Stimulated activated naive B cell treated with anti-CD40 and anti-IgM and Interleukin-4, amounts not matched to agents 10 μg/mL and 1 μg/mL and 100 μg/mL, for 72 hours (primary cell): Measurements from ENCODE around the gene MYL10.
"Not testable (repeated sequence)": the region's sequence is repeated elsewhere in the genome, so short reads cannot be mapped to it uniquely, and the experiment has no call there.

ENCODE experiments used
- ATAC-seq, 2 donors: fragments of 150-1000 bp; cut with Tn5 transposase; replicated peaks; 2 replicates each; pipeline ENCODE4 v1.10.0; 2021; ENCODE audit warnings: moderate library complexity in 1 of 2
- DNase-seq: peaks from one replicate; pipeline ENCODE4 v3.0.0; 2021
- H3K27ac Mint-ChIP-seq: one replicate; pipeline ENCODE4 v1.8.0; 2022; ENCODE audit warnings: mild to moderate bottlenecking, mixed read lengths
- H3K27me3 Mint-ChIP-seq, 2 donors: one replicate each; pipeline ENCODE4 v1.8.0; 2022; ENCODE audit warnings: mixed read lengths in 2 of 2
- H3K36me3 Mint-ChIP-seq, 2 donors: one replicate each; pipeline ENCODE4 v1.8.0; 2022; ENCODE audit warnings: mixed read lengths in 2 of 2, mild to moderate bottlenecking in 1 of 2
- H3K4me1 Mint-ChIP-seq, 2 donors: one replicate each; pipeline ENCODE4 v1.8.0; 2022; ENCODE audit warnings: mixed read lengths in 2 of 2, mild to moderate bottlenecking in 1 of 2
- H3K4me3 Mint-ChIP-seq, 2 donors: one replicate each; pipeline ENCODE4 v1.8.0; 2022; ENCODE audit warnings: mild to moderate bottlenecking in 2 of 2, mixed read lengths in 2 of 2, moderate library complexity in 1 of 2
- H3K9me3 Mint-ChIP-seq, 2 donors: one replicate each; pipeline ENCODE4 v1.8.0; 2022; ENCODE audit warnings: mixed read lengths in 2 of 2, mild to moderate bottlenecking in 1 of 2

The MYL10 gene

GRCh38 chr7:101666741-101667140 is 37.6 kb upstream of the MYL10 start:
- no peak overlapping the region for H3K4me3 Mint-ChIP-seq
- H3K9me3 Mint-ChIP-seq: peaks cover 7 to 13% of the 10 kb centered on the region in 2 donors
- H3K4me1 Mint-ChIP-seq: no peaks in the 10 kb centered on the region
- DNase-seq (no peak), ATAC-seq (no peak)
- peaks cover 15 to 22% of the 10 kb centered on the region in 2 donors for H3K27me3 Mint-ChIP-seq
- H3K27ac Mint-ChIP-seq: no peak overlapping the region
- peaks cover 3 to 7% of the 10 kb centered on the region in 2 donors for H3K36me3 Mint-ChIP-seq

- Mint-ChIP-seq H3K4me1 (no peaks in the 10 kb centered on the region), H3K27me3 (peaks cover 15 to 22% of the 10 kb centered on the region in 2 donors), H3K27ac (no peak overlapping the region), H3K9me3 (peaks cover 7 to 13% of the 10 kb centered on the region in 2 donors), H3K4me3 (no peak overlapping the region), H3K36me3 (peaks cover 3 to 7% of the 10 kb centered on the region in 2 donors)
- DNase-seq (no peak), ATAC-seq (no peak)
Observed at GRCh38 chr7:101666293-101666692, 37.2 kb upstream of the MYL10 start.

DNA sequence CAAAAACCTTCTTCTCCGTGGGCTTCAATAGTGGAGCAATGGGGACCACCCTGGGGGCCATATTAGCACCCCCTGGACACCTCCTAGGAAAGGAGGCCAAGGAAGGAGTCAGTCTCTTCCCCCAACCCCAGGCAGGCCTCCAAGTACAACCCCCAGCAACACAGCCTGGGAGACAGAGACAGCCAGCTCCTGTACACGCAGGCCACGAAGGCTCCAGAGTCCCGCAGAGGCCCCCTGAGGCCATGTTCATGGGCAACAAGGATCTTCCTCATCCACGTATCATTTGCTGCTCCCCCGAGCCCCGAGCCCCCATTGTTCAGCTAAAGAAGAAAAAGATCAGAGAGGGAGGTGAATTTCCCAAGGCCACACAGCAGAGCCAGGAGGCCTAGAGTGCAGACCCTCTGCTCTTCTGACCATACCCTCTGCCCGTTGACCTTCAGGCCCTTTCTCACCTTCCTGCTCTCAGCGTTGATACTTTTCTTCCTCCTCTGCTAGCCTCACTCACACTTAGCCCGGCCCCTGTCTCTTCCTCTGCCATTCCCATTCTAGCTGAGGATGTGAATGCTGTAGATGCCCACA is 35.9 kb upstream of the MYL10 start:
- ATAC-seq (no peak), DNase-seq (no peak)
- Mint-ChIP-seq H3K36me3 (peaks cover 3 to 7% of the 10 kb centered on the region in 2 donors), H3K27ac (no peak overlapping the region), H3K9me3 (peaks cover 7 to 13% of the 10 kb centered on the region in 2 donors), H3K4me1 (no peaks in the 10 kb centered on the region), H3K27me3 (peaks cover 15 to 26% of the 10 kb centered on the region in 2 donors), H3K4me3 (no peak overlapping the region)

DNA sequence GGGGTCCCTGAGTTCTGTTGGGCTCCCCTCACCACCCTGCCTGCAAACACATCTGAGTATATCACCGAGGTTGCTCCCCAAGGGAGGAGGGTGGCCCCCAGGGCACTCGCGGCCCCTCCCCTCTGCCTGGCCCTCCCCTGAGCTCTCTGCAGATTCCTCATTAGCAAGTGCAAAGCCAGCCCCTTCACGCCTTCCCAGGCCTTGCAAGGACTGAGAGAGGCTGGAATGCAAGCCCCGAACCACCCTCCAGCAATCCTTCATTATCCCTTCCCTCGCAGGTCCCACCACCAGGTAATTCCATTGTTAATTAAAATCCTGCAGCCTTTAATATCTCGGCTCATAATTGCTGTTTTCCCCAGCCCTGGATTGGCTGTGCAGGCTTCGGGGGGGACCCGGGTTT is 35.3 kb upstream of the MYL10 start:
- Mint-ChIP-seq H3K9me3 (peaks cover 7 to 13% of the 10 kb centered on the region in 2 donors), H3K4me1 (no peaks in the 10 kb centered on the region), H3K27me3 (peaks cover 15 to 26% of the 10 kb centered on the region in 2 donors), H3K36me3 (peaks cover 3 to 7% of the 10 kb centered on the region in 2 donors), H3K4me3 (no peak overlapping the region), H3K27ac (no peak overlapping the region)
- no peak for ATAC-seq
- DNase-seq: no peak

- Mint-ChIP-seq H3K4me1 (no peaks in the 10 kb centered on the region), H3K9me3 (peaks cover 7 to 13% of the 10 kb centered on the region in 2 donors), H3K4me3 (no peak overlapping the region), H3K27ac (no peak overlapping the region), H3K36me3 (peaks cover 3 to 7% of the 10 kb centered on the region in 2 donors), H3K27me3 (peaks cover 13 to 24% of the 10 kb centered on the region in 2 donors)
- DNase-seq (no peak), ATAC-seq (no peak)
Observed at GRCh38 chr7:101663747-101664146, 34.7 kb upstream of the MYL10 start.

DNA sequence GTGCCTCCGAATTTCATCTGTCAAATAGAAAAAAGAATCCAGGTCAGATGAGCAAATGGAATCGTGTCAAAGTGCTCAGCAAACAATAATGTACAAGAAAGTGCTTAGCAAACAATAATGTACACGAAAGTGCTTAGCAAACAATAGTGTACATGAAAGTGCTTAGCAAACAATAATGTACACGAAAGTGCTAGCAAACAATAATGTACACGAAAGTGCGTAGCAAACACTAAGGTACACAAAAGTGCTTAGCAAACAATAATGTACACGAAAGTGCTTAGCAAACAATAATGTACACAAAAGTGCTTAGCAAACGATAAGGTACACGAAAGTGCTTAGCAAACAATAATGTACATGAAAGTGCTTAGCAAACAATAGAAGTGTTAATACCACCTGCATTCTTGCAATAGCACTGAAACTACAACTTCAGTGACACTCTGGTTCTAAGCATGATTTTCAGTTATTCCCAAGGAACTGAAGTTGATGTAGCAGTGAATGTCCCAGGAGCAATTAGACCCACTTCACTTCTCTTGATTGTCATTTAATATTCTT is 33.4 kb upstream of the MYL10 start:
- no peak for ATAC-seq
- H3K27me3 Mint-ChIP-seq: peaks cover 13 to 19% of the 10 kb centered on the region in 2 donors
- no peak for DNase-seq
- H3K4me3 Mint-ChIP-seq: no peak overlapping the region
- peaks cover 3 to 7% of the 10 kb centered on the region in 2 donors for H3K36me3 Mint-ChIP-seq
- peaks cover 3 to 10% of the 10 kb centered on the region in 2 donors for H3K9me3 Mint-ChIP-seq
- no peak overlapping the region for H3K27ac Mint-ChIP-seq
- no peaks in the 10 kb centered on the region for H3K4me1 Mint-ChIP-seq

GRCh38 chr7:101659706-101660105 is 30.6 kb upstream of the MYL10 start:
- Mint-ChIP-seq H3K4me1 (no peaks in the 10 kb centered on the region), H3K27me3 (peaks cover 16 to 32% of the 10 kb centered on the region in 2 donors), H3K4me3 (no peak overlapping the region), H3K27ac (no peak overlapping the region), H3K36me3 (peaks cover 3 to 7% of the 10 kb centered on the region in 2 donors), H3K9me3 (peaks cover 3 to 10% of the 10 kb centered on the region in 2 donors)
- ATAC-seq (no peak), DNase-seq (no peak)

- no peak for DNase-seq
- Mint-ChIP-seq H3K4me1 (no peaks in the 10 kb centered on the region), H3K9me3 (peaks cover 0 to 1% of the 10 kb centered on the region in 2 donors), H3K27ac (no peak overlapping the region), H3K27me3 (peaks cover 27 to 29% of the 10 kb centered on the region in 2 donors), H3K36me3 (no peaks in the 10 kb centered on the region), H3K4me3 (no peak overlapping the region)
- ATAC-seq: no peak
Observed at GRCh38 chr7:101657171-101657570, 28.1 kb upstream of the MYL10 start.

- peaks cover 14 to 43% of the 10 kb centered on the region in 2 donors for H3K27me3 Mint-ChIP-seq
- DNase-seq (no peak), ATAC-seq (no peak)
- no peaks in the 10 kb centered on the region for H3K4me1 Mint-ChIP-seq
- no peak overlapping the region for H3K4me3 Mint-ChIP-seq
- H3K36me3 Mint-ChIP-seq: no peaks in the 10 kb centered on the region
- H3K9me3 Mint-ChIP-seq: no peaks in the 10 kb centered on the region
- no peak overlapping the region for H3K27ac Mint-ChIP-seq
Observed at GRCh38 chr7:101651112-101651511, 22.0 kb upstream of the MYL10 start.

GRCh38 chr7:101650579-101651081 is 21.5 kb upstream of the MYL10 start:
- Mint-ChIP-seq H3K4me1 (no peaks in the 10 kb centered on the region), H3K4me3 (no peak overlapping the region), H3K27ac (no peak overlapping the region), H3K27me3 (peaks cover 14 to 38% of the 10 kb centered on the region in 2 donors), H3K9me3 (no peaks in the 10 kb centered on the region), H3K36me3 (no peaks in the 10 kb centered on the region)
- ATAC-seq (no peak), DNase-seq (no peak)

DNA sequence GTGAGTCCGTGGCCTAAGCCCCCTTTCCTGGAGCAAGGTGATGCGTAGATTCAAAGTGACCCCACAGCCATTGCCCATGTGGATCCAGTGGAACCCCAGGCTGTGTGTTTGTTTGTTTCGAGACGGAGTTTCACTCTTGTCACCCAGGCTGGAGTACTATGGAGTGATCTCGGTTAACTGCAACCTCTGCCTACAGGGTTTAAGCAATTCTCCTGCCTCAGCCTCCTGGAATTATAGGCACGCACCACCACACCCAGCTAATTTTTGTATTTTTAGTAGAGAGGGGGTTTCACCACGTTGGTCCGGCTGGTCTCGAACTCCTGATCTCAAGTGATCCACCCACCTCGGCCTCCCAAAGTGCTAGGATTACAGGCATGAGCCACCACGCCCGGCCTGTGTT is 18.8 kb upstream of the MYL10 start:
- not testable (repeated sequence) for H3K4me3 Mint-ChIP-seq, H3K9me3 Mint-ChIP-seq, ATAC-seq, H3K36me3 Mint-ChIP-seq, H3K27ac Mint-ChIP-seq, H3K4me1 Mint-ChIP-seq, DNase-seq
- H3K27me3 Mint-ChIP-seq: peaks cover 20 to 43% of the 10 kb centered on the region in 2 donors

GRCh38 chr7:101645951-101646350 is 16.9 kb upstream of the MYL10 start:
- no peak overlapping the region for H3K27ac Mint-ChIP-seq
- DNase-seq (no peak), ATAC-seq (no peak)
- H3K4me3 Mint-ChIP-seq: no peak overlapping the region
- H3K4me1 Mint-ChIP-seq: no peaks in the 10 kb centered on the region
- peaks cover 14 to 28% of the 10 kb centered on the region in 2 donors for H3K27me3 Mint-ChIP-seq
- H3K36me3 Mint-ChIP-seq: no peaks in the 10 kb centered on the region
- no peaks in the 10 kb centered on the region for H3K9me3 Mint-ChIP-seq

DNA sequence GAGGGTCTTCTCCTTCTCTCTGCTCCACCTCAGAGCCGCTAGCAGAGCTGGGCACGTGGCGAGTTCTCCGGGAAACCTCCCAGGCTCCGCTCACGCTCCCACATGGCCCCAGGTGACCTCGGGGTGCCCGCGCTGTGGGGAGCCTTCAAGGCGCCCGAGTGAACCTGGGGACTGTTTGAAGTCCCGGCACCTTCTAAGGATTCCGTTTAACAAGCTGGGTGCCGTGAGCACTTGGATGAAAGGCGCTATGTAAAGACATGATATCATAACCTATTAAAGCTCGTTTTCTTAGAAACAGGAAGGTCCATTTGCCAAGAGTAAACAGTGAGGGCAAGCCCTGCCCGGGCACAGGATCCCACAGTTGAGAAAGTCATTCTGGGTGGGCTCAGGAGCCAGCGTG is 15.8 kb upstream of the MYL10 start:
- Mint-ChIP-seq H3K4me1 (no peaks in the 10 kb centered on the region), H3K27me3 (peaks cover 15 to 17% of the 10 kb centered on the region in 2 donors), H3K4me3 (no peak overlapping the region), H3K27ac (no peak overlapping the region), H3K36me3 (no peaks in the 10 kb centered on the region), H3K9me3 (no peaks in the 10 kb centered on the region)
- ATAC-seq (no peak), DNase-seq (no peak)

- ATAC-seq, H3K4me1 Mint-ChIP-seq, H3K36me3 Mint-ChIP-seq, DNase-seq, H3K9me3 Mint-ChIP-seq, H3K27ac Mint-ChIP-seq, H3K4me3 Mint-ChIP-seq: not testable (repeated sequence)
- H3K27me3 Mint-ChIP-seq: peaks cover 0 to 15% of the 10 kb centered on the region in 2 donors
Observed at GRCh38 chr7:101639127-101639526, 10.0 kb upstream of the MYL10 start.
